Mucosa of rectum (tissue), 2 donors: ENCODE results near the gene GPR107.

Experiments
- H3K27ac ChIP-seq, 2 donors: one replicate each; pipeline ENCODE4 v1.7.0; 2013; ENCODE audit warnings: inconsistent platforms in 2 of 2, low read depth in 2 of 2, low read length in 2 of 2
- H3K27me3 ChIP-seq, 2 donors: one replicate each; pipeline ENCODE4 v1.7.0; 2013; ENCODE audit warnings: low read length in 2 of 2; ENCODE audit not compliant: control insufficient read depth in 2 of 2, insufficient read depth in 2 of 2
- H3K36me3 ChIP-seq, 2 donors: one replicate each; pipeline ENCODE4 v1.7.0; 2013; ENCODE audit warnings: low read length in 2 of 2; ENCODE audit not compliant: control insufficient read depth in 2 of 2, insufficient read depth in 2 of 2
- H3K4me1 ChIP-seq, 2 donors: one replicate each; pipeline ENCODE4 v1.7.0; 2013; ENCODE audit warnings: low read length in 2 of 2, mild to moderate bottlenecking in 1 of 2; ENCODE audit not compliant: control insufficient read depth in 2 of 2, insufficient read depth in 2 of 2
- H3K4me3 ChIP-seq, 2 donors: one replicate each; pipeline ENCODE4 v1.7.0; 2013; ENCODE audit warnings: low read length in 2 of 2
- H3K9ac ChIP-seq, 2 donors: one replicate each; pipeline ENCODE4 v1.7.0; 2013; ENCODE audit warnings: low read length in 2 of 2, low read depth in 1 of 2, mild to moderate bottlenecking in 1 of 2
- H3K9me3 ChIP-seq, 2 donors: one replicate each; pipeline ENCODE4 v1.7.0; 2013; ENCODE audit warnings: low read length in 2 of 2; ENCODE audit not compliant: control insufficient read depth in 2 of 2
- donor health status: healthy.
- donor health status: Normal muscosa, but diverticular disease.

GPR107 gene

GRCh38 chr9:130186839-130187522 is 133.3 kb downstream of the GPR107 start:
- Histone ChIP-seq H3K36me3 (no peaks in the 10 kb centered on the region), H3K9me3 (no peaks in the 10 kb centered on the region), H3K4me3 (peak overlapping the region; percentile 67), H3K9ac (peak overlapping the region; percentile 32 to 81), H3K27me3 (no peaks in the 10 kb centered on the region), H3K27ac (peak overlapping the region; percentile 44 to 67), H3K4me1 (peaks cover 29 to 31% of the 10 kb centered on the region in 2 donors)

DNA sequence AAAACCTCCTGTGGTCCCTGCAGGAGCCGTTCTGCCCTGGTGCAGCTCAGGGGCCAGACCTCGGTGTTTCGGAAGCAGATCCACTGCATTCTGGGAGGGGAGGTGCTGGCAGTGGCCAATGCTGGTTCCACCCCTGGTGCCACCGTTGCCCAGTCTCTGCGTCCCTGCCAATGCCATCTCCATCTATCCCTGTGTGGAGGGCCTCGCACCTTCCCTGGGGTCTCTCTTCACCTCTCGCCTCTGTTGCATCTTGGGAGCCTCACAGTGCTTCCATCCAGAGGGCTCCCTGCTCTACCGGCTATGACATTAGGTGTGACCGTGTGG is 133.8 kb downstream of the GPR107 start:
- peaks cover 24 to 26% of the 10 kb centered on the region in 2 donors for H3K4me1 ChIP-seq
- no peaks in the 10 kb centered on the region for H3K9me3 ChIP-seq
- peak overlapping the region; percentile 14 to 81 for H3K9ac ChIP-seq
- H3K27me3 ChIP-seq = no peaks in the 10 kb centered on the region
- peak overlapping the region; percentile 67 for H3K4me3 ChIP-seq
- H3K36me3 ChIP-seq = no peaks in the 10 kb centered on the region
- H3K27ac ChIP-seq = peak overlapping the region in 1 of 2 donors; percentile 67

DNA sequence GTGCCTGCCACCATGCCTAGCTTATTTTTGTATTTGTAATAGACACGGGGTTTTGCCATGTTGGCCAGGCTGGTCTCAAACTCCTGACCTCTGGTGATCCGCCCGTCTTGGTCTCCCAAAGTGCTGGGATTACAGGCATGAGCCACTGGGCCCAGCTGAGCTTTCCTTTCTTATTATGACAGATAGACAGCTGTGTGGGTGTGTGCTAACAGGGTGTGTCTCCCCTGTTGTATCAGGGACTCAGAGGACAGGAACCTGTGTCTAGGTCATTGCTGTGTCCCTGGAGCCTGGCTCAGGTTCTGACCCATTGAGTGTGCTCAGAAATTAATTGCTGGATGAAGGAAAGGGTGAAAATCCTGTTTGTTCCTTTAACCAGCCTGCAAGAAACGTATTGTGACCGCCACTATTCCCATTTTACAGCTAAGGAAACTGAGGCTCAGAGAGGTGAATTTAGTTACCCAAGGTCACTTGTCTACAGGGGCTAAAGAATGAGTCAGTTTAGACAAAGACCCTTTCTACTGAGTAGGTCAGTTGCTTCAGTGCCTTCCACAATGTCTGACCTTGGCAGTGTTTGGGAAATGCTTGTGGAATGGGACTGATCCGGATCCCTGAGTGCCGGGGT is 135.3 kb downstream of the GPR107 start:
- Histone ChIP-seq H3K4me1 (peaks cover 15 to 16% of the 10 kb centered on the region in 2 donors), H3K27me3 (no peaks in the 10 kb centered on the region), H3K36me3 (no peaks in the 10 kb centered on the region), H3K27ac (no peak overlapping the region), H3K9ac (no peak overlapping the region), H3K9me3 (no peaks in the 10 kb centered on the region), H3K4me3 (no peak overlapping the region)
